ENCODE data around the gene TMA7.

Gene TMA7

DNA sequence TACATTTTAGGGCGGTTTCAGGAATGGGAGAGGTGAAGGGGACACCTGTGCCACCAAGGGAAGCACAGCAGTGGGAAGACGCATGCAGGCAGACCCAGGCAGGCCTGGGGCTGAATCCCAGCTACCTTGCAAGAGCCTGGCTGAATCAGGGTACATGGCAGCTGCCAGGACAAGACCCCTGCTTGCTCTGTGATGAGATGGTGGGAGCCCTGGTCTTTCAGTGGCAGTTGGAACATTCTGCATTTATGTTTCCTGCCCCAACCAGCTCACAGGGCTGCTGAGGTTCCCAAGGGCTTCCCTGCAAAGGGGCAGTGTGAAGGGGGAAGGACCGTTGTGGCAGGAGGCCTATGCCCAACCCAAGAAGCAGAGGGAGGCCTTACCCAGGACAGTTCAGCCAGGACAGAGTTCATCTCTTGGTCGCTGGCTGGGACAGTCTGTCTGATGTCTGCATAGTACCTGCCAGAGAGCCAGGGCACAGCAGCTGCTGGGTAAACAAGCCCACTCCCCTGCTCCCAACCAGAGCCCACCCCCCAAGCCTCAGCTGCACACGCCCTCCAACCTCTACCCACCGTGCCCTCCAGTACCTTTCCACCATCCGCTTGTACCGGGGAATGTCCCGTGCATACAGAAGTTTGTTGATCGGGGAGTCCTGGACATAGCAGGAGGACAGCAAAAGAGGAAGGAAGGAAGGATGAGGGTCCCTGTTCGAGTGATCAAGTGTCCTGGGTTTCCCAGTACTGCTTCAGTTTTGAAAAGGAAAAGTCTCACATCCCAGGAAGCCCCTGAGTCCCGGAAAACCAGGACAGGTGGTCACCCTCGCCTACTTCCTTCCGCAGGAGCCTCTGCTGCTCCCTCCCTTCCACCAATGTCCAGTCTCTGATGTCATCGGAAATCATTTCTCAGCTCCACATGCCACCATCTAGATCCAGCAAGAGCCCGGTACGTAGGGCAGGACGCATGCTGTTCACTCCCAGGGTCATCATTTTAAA, 33.3 kb upstream of the TMA7 start:
- no peaks in the 10 kb centered on the region for H3K27me3 ChIP-seq (ENCODE audit: control insufficient read depth in 1 of 2, insufficient read depth in 1 of 2, low read length in 2 of 2)
- 92% methylated on average over 17 of the region's 18 CpGs for WGBS
- H3K36me3 ChIP-seq (ENCODE audit: control insufficient read depth in 1 of 2, insufficient read depth in 2 of 2, low read depth in 1 of 2, low read length in 2 of 2) = peaks cover 73 to 91% of the 10 kb centered on the region in 2 experiments
- H3K4ac ChIP-seq (ENCODE audit: low read depth in 1 of 2, low read length in 2 of 2) = no peak overlapping the region
- H3K18ac ChIP-seq (ENCODE audit: low read depth in 1 of 2, low read length in 2 of 2) = no peak overlapping the region
- H3K4me1 ChIP-seq (ENCODE audit: control insufficient read depth, insufficient read depth, low read depth, low read length) = peaks cover 3% of the 10 kb centered on the region
- no peak overlapping the region for H2AFZ ChIP-seq (ENCODE audit: low read depth, low read length)
- no peak overlapping the region for H4K91ac ChIP-seq (ENCODE audit: low read length)
- no peaks in the 10 kb centered on the region for H3K79me1 ChIP-seq (replicated peaks; ENCODE audit: low read length, poor library complexity, severe bottlenecking)
- H3K27ac ChIP-seq (ENCODE audit: low read length, poor library complexity, severe bottlenecking) = no peak overlapping the region
- H3K14ac ChIP-seq (ENCODE audit: low read length in 2 of 2) = no peak overlapping the region
- no peak overlapping the region for H4K8ac ChIP-seq (ENCODE audit: low read length)
- no peak overlapping the region for H2BK120ac ChIP-seq (ENCODE audit: low read depth, low read length)
- no peak overlapping the region for H2BK12ac ChIP-seq (ENCODE audit: low read length in 2 of 2)
- no peak overlapping the region for H2AK5ac ChIP-seq (ENCODE audit: low read length, severe bottlenecking)
- H2BK5ac ChIP-seq (ENCODE audit: low read depth, low read length, poor library complexity, severe bottlenecking) = no peak overlapping the region
- H3K23ac ChIP-seq (ENCODE audit: low read length in 2 of 2) = no peak overlapping the region
- no peak overlapping the region for H2BK15ac ChIP-seq (ENCODE audit: low read depth, poor library complexity, severe bottlenecking)
- no peak overlapping the region for H3K4me2 ChIP-seq (ENCODE audit: low read length, poor library complexity, severe bottlenecking)
- no peak overlapping the region for H3K9ac ChIP-seq (ENCODE audit: low read length)
- no peaks in the 10 kb centered on the region for H3K9me3 ChIP-seq (ENCODE audit: control insufficient read depth, low read length)
- no peak overlapping the region for H3K4me3 ChIP-seq (ENCODE audit: insufficient read depth in 1 of 2, low read depth in 1 of 2, low read length in 2 of 2)
- no peak for DNase-seq

- no peaks in the 10 kb centered on the region for H3K9me3 ChIP-seq (ENCODE audit: control insufficient read depth, low read length)
- H2AK5ac ChIP-seq (ENCODE audit: low read length, severe bottlenecking) = no peak overlapping the region
- H3K27ac ChIP-seq (ENCODE audit: low read length, poor library complexity, severe bottlenecking) = no peak overlapping the region
- no peak overlapping the region for H2BK12ac ChIP-seq (ENCODE audit: low read length in 2 of 2)
- H3K79me1 ChIP-seq (replicated peaks; ENCODE audit: low read length, poor library complexity, severe bottlenecking) = no peaks in the 10 kb centered on the region
- H3K18ac ChIP-seq (ENCODE audit: low read depth in 1 of 2, low read length in 2 of 2) = no peak overlapping the region
- no peaks in the 10 kb centered on the region for H3K4me1 ChIP-seq (ENCODE audit: control insufficient read depth, insufficient read depth, low read depth, low read length)
- no peak overlapping the region for H4K8ac ChIP-seq (ENCODE audit: low read length)
- H3K4me2 ChIP-seq (ENCODE audit: low read length, poor library complexity, severe bottlenecking) = no peak overlapping the region
- no peak overlapping the region for H4K91ac ChIP-seq (ENCODE audit: low read length)
- H2AFZ ChIP-seq (ENCODE audit: low read depth, low read length) = no peak overlapping the region
- H3K4ac ChIP-seq (ENCODE audit: low read depth in 1 of 2, low read length in 2 of 2) = no peak overlapping the region
- peaks cover 82 to 97% of the 10 kb centered on the region in 2 experiments for H3K36me3 ChIP-seq (ENCODE audit: control insufficient read depth in 1 of 2, insufficient read depth in 2 of 2, low read depth in 1 of 2, low read length in 2 of 2)
- no peak overlapping the region for H3K14ac ChIP-seq (ENCODE audit: low read length in 2 of 2)
- no peak for DNase-seq
- 92% methylated on average over 8 of the region's 8 CpGs for WGBS
- H3K4me3 ChIP-seq (ENCODE audit: insufficient read depth in 1 of 2, low read depth in 1 of 2, low read length in 2 of 2) = no peak overlapping the region
- H2BK15ac ChIP-seq (ENCODE audit: low read depth, poor library complexity, severe bottlenecking) = no peak overlapping the region
- H2BK120ac ChIP-seq (ENCODE audit: low read depth, low read length) = no peak overlapping the region
- H3K9ac ChIP-seq (ENCODE audit: low read length) = no peak overlapping the region
- H2BK5ac ChIP-seq (ENCODE audit: low read depth, low read length, poor library complexity, severe bottlenecking) = no peak overlapping the region
- H3K23ac ChIP-seq (ENCODE audit: low read length in 2 of 2) = no peak overlapping the region
- H3K27me3 ChIP-seq (ENCODE audit: control insufficient read depth in 1 of 2, insufficient read depth in 1 of 2, low read length in 2 of 2) = no peaks in the 10 kb centered on the region
Observed at GRCh38 chr3:48407542-48408099, 32.4 kb upstream of the TMA7 start.

- H3K27ac ChIP-seq (ENCODE audit: low read length, poor library complexity, severe bottlenecking) = no peak overlapping the region
- no peak overlapping the region for H2AFZ ChIP-seq (ENCODE audit: low read depth, low read length)
- no peaks in the 10 kb centered on the region for H3K4me1 ChIP-seq (ENCODE audit: control insufficient read depth, insufficient read depth, low read depth, low read length)
- H3K23ac ChIP-seq (ENCODE audit: low read length in 2 of 2) = no peak overlapping the region
- no peaks in the 10 kb centered on the region for H3K9me3 ChIP-seq (ENCODE audit: control insufficient read depth, low read length)
- no peak overlapping the region for H2BK5ac ChIP-seq (ENCODE audit: low read depth, low read length, poor library complexity, severe bottlenecking)
- H3K9ac ChIP-seq (ENCODE audit: low read length) = no peak overlapping the region
- H4K8ac ChIP-seq (ENCODE audit: low read length) = no peak overlapping the region
- no peaks in the 10 kb centered on the region for H3K79me1 ChIP-seq (replicated peaks; ENCODE audit: low read length, poor library complexity, severe bottlenecking)
- H3K36me3 ChIP-seq (ENCODE audit: control insufficient read depth in 1 of 2, insufficient read depth in 2 of 2, low read depth in 1 of 2, low read length in 2 of 2) = peaks cover 87 to 99% of the 10 kb centered on the region in 2 experiments
- DNase-seq = no peak
- no peak overlapping the region for H2AK5ac ChIP-seq (ENCODE audit: low read length, severe bottlenecking)
- no peaks in the 10 kb centered on the region for H3K27me3 ChIP-seq (ENCODE audit: control insufficient read depth in 1 of 2, insufficient read depth in 1 of 2, low read length in 2 of 2)
- no peak overlapping the region for H3K18ac ChIP-seq (ENCODE audit: low read depth in 1 of 2, low read length in 2 of 2)
- no peak overlapping the region for H3K4me2 ChIP-seq (ENCODE audit: low read length, poor library complexity, severe bottlenecking)
- no peak overlapping the region for H2BK12ac ChIP-seq (ENCODE audit: low read length in 2 of 2)
- no peak overlapping the region for H3K14ac ChIP-seq (ENCODE audit: low read length in 2 of 2)
- H3K4ac ChIP-seq (ENCODE audit: low read depth in 1 of 2, low read length in 2 of 2) = no peak overlapping the region
- H2BK120ac ChIP-seq (ENCODE audit: low read depth, low read length) = no peak overlapping the region
- H2BK15ac ChIP-seq (ENCODE audit: low read depth, poor library complexity, severe bottlenecking) = no peak overlapping the region
- WGBS = 90% methylated on average over 4 of the region's 4 CpGs
- no peak overlapping the region for H3K4me3 ChIP-seq (ENCODE audit: insufficient read depth in 1 of 2, low read depth in 1 of 2, low read length in 2 of 2)
- H4K91ac ChIP-seq (ENCODE audit: low read length) = no peak overlapping the region
Observed at GRCh38 chr3:48408823-48409281, 31.2 kb upstream of the TMA7 start.
